Kidney glomerular epithelial cell (primary cell): ENCODE data around the gene GSN.

Source experiments
- DNase-seq: peaks from one replicate; lab custom pipeline; 2025; lab: John Stamatoyannopoulos, UW

The GSN gene

DNA sequence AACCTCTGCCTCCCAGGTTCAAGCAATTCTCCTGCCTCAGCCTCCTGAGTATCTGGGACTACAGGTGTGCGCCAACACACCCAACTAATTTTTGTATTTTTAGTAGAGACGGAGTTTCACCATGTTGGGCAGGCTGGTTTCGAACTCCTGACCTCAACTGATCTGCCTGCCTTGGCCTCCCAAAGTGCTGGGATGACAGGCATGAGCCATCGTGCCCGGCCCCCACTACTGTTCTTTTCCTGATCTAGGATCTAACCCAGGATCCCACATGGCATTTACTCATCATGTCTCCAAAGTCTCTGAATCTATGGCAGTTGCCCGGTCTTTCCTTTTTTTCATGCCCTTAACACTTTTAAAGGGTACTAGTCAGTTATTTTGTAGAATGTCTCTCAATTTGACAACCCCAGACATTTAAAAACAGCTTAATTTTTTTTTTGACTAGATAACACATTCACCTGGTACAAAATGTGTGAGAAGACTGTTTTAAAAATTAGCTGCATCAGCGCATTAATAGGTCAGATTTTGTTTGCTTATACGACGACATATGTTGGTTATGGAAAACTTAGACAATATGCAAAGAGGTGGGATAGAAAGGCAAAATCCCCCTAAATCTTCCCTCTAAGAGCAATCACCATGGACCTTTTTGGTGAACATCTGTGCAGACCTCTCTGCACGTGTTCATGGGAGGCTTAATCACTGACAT is 55.6 kb downstream of the GSN start:
- no peak for DNase-seq

DNA sequence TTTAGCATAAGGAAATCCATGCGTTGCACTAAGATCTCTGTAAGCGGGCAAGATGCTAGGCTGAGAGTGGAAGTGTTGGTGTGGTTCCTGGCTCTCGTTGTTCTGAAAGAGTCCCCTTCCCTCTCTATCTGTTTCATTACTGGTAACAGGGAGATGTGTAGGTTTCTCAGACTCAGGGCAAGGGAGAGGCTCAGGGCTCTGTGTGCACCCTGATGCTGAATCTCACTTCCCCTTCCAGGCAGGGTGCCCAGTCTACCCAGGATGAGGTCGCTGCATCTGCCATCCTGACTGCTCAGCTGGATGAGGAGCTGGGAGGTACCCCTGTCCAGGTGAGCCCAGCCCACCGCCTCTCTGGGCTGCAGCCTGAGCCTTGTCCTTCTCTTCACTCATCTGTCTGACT is 56.4 kb downstream of the GSN start:
- no peak for DNase-seq

DNA sequence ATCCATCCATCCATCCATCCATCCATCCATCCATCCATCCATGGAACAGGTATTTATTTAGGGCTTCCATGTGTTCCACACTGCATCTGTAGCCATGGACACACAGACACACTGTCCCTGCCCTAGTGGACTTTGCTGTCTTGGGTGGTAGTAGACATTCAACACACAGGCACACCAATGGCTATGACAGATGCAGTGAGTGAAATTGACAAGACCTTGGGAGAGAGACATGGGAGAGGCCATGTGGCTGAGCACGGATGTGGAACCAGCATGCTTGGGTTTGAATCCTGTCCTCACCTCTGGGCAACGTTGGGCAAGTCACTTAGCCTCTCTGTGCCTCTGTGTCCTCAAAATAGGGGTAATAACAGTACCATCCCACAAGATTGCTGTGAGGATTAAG is 56.8 kb downstream of the GSN start:
- no peak for DNase-seq

DNA sequence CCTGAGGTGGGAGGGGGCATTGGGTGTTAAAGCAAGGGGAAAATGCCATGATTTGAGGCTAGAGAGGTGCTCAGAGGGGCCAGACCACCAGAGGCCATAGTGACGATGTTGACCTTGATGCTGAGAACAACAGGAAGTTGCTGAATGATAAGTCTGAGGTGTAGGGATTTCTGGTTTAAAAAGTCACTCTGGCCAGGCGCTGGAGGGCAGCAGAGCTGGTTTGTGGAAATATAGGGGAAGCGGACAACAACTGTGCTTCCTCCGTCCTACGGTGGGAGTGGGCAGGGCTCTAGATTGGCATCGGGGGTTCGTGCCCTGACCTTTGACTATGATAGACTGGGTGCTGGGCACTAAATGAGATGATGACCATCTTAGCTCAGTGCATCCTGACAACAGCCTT is 57.4 kb downstream of the GSN start:
- no peak for DNase-seq

DNA sequence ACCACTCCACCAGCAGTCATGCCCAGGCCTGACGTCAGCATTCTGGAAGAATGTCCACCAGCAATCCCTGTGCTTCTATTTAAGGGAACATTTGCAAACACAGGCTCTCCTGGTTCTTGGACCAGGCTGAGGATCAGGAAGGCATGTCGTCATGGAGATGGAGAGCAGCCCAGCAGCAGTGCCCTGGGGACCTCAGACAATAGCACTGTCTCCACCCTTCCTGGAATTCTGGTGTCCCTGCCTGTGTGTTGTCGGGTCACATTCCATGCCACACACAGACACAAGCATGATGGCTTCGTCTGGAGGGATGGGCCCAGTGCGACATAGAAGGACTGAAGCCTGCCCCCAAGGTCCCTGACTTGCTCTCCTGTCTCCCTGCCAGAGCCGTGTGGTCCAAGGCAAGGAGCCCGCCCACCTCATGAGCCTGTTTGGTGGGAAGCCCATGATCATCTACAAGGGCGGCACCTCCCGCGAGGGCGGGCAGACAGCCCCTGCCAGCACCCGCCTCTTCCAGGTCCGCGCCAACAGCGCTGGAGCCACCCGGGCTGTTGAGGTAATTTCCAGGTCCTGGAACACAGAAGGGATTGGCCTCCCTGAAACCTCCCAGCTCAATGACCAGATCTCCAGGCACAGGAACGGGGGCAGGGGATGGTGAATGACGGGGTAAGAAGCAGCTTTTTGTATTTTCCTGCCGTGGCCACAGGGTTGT is 58.3 kb downstream of the GSN start:
- DNase-seq, result no peak

DNA sequence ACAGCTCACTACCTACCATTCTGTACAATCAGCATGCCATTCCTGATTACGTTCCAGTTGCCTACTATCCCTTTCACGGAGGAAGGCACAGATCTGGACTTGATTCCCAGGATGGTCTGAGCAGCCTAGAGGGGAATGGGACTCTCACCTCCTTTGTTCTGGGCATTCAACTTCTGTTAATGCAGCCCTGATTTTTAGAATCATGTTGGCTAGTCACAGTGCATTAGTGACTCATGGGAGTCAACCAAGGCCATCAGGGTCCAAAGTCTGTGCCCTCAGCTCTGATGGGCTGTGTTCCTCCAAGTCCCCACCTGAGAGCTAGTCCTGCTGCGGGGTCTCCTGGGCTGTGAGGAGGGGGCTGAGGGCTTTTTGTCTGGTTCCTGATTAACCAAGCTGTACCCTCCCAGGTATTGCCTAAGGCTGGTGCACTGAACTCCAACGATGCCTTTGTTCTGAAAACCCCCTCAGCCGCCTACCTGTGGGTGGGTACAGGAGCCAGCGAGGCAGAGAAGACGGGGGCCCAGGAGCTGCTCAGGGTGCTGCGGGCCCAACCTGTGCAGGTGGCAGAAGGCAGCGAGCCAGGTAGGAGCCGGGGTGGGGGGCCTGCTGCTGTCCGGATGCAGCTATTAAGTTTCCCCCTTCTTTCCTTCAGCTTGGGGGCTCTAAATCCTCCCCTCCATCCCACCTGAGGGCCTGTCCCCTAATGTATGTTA is 59.1 kb downstream of the GSN start:
- no peak for DNase-seq

DNA sequence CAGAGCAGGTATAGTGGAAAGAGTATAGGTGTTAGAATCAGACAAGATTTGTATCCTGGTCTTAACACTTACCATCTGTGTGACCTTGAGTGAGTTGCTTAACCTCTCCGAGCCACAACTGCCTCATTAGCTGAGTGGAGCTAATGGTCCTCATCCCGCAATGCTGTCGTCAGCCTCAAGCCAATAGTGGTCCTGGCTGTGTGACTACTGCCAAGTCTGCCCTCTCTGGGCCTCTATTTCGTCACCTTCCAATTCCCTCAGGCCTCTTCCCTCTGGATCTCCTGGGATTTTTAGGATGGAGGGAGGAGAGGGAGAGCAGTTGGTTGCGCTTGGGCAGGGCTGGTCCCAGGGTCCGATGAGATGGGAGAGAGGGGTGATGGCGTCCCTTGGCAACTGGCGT is 60.5 kb downstream of the GSN start:
- no peak for DNase-seq

DNA sequence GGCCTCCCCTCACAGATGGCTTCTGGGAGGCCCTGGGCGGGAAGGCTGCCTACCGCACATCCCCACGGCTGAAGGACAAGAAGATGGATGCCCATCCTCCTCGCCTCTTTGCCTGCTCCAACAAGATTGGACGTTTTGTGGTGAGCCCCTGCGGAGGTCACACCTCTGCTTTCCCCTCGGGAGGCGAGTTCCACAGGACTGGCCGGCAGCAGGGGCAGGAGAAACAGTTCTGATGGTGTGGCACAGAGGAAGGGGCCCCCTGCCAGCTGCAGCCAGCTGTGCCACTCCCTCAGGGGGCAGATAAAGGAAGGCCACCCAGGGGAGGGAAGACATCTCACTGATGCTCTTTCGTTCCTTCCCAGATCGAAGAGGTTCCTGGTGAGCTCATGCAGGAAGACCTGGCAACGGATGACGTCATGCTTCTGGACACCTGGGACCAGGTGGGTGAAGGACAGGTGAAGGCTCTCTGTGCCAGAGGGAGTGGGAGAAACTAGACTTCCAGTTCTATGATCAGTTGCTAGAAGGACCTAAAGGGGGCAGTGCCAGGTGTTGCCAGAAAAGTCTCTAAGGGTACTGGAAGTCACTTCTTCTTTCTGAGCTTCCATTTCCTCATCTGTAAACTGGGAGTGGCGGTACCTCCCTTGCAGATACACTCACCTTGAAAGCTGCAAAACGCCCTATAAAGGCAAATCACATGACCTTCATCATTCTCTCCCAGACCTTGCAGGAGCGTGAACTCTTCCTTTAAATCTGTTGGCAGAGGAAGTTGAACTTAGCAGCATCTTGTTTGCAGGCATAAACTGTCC is 61.1 kb downstream of the GSN start:
- no peak for DNase-seq

DNA sequence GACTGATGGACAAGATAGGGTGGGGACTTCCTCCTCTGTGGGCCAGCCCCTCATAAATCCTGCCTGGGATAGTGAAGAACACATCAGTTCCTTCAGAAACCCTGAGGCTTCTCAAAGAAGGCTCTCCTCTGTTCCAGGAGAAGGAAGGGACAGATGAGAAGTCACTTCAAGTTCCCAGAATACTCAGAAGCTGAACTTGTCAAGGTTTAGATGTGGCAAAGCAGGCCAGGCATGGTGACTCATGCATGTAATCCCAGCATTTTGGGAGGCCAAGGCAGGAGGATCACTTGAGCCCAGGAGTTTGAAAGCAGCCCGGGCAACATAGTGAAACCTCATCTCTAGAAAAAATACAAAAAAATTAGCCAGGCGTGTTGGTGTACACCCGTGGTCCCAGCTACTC is 63.6 kb downstream of the GSN start:
- no peak for DNase-seq

DNA sequence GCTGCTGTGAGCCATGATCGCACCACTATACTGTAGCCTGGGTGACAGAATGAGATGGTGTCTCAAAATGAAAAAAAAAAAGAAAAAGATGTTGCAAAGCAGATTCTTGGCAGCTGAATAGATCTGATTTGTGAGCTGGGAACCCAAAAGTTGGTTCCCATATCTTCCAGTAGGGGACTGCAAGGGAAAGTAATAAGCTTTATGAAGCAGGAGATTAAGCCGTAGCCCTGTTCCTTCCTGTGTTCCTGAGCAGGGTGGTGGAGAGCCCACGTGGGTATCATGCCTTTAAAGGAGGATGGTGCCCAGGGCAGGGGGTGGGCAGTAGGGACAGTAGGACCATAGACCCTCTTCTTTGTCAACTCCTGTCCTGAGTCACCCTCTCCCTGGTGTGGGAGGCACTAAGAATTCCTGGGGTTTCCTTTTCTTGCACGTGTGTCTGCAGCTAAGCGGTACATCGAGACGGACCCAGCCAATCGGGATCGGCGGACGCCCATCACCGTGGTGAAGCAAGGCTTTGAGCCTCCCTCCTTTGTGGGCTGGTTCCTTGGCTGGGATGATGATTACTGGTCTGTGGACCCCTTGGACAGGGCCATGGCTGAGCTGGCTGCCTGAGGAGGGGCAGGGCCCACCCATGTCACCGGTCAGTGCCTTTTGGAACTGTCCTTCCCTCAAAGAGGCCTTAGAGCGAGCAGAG is 64.2 kb downstream of the GSN start:
- no peak for DNase-seq

DNA sequence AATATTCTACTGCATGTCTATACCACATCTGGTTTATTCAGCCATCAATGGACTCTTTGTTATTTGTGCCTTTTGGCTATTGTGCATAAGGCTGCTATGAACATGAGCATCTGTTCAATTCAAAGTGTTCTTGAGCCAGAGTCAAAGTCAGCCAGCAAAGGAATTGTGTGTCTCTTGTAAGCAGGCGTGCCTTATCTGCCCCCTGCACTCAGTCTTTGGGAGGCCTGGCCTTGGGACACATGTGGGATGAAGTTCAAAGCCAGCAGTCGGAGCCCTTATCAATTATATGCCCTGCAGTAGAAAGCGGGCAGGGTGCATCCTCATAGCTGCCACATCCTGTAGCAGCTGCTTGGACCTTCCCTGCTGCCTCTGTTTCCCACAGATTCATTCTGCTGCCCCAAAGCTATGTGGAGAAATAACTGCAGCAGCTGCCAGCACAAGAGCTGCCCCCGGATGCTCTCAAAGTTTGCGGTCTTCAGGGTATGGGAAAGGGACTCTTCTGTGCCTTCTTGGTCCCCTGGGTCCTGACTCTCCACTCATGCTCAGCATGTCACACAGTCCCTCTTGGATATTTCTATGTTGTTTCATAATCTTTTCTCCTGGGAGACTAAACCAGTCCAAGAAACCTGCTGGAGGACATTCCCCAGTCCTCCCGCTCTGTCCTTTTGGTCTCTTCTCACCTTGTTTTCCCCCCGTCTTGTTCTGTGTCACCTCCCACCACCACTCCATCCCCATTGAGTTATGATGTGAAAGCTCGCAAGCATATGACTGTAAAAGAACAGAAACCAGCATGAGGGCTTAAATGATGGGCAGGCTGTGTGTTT is 66.2 kb downstream of the GSN start:
- no peak for DNase-seq

DNA sequence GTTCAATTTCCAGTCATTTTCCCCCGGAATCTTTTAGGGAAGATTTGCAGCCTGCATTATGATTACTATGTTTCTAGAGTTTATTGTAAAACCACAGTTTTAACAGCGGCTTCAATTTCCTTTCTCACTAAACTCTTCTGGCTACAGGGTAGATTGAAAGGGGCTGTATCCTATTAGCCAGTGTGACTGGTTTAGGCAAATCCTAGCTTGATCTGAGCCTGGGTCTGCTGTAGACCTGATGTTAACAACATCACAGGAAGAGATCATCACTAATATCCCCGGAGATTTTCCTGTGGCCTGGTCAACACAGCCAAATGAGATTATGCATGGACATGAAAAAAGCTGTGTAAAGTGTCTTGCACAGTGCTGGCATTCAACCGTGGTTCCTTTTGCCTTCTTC is 68.7 kb downstream of the GSN start:
- DNase-seq, result no peak

DNA sequence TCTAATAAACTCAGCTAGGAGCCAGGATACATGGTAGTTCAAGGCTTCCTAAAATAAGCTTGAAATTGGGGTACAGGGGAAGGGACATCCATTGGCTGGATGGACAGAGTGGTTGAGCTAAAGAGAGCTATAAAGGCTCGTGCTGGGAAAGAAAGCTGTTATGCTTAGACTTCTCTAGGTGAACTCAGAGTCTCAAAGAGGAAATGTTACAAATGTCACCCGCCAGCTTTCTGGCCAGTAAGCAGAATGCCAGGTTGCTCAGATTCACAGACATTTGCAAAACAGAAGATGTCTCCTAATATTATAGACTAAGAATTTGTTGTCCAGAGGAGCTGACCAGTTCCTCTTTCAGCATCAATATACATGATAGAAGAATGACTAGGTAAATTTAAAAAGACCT is 71.5 kb downstream of the GSN start:
- DNase-seq, result no peak

DNA sequence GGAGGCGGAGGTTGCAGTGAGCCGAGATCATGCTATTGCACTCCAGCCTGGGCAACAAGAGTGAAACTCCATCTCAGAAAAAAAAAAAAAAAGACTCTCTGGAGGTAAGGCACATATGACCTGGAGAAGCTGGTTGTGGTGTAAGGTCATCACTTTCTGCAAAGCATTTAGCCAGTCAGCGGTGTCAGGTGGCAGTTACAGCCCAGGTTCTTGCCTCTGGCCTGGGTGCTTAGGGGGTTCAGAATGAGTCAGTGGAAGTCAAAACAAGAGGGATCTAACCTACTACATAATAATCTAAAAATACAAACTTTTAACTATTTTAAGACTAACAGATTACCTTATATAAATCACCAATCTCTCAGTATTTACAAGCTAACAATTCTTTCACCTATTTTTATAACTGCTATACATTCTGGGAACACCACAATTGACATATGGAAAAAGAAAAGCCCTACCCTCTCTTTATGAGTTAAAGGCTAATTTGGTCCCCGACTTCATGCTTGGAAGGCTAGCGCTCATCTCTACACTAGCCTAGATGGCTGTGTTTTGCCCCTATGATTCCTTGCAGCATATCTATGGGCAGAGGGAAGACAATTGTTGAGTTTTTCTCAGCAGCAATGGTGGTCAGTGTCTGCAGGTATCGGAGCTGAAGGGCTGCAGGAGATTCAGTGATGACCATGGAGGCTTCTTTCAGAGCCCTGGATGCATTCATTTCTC is 72.9 kb downstream of the GSN start:
- no peak for DNase-seq

DNA sequence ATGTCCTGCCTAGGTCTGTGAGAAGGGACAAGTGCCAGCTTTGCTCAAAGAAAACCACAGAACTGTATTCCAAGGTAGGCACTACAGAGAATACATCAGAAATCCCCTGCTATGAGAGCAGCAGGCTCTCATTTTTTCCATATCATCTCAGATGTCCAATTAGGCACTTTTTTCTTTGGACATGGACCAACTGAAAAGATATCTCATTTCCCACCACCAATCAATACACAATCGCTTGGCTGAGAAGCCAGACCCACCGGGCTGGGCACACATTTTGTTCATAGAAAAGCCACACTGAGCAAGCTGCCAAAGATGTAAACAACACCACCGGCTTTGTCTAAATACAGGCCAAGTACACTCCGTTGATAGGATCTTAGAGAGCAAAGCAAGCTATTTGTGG is 76.2 kb downstream of the GSN start:
- no peak for DNase-seq

DNA sequence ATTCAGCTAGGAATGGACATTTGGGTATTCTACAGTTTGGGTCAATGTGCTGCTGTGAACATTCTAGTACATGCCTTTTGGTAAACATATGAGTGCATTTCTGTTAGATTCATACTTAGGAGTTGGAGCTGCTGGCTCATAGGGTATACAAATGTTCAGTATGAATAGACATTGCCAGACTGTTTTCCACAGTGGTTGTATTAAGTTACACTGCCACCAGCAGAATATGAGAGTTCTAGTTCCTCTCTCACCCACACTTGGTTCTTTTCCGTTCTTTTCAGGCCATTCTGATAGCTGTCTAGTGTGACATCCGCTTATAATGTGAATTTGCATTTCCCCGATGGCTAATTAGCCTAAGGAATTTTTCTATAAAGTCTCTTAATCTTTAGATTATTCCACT is 77.1 kb downstream of the GSN start:
- DNase-seq, result no peak

DNA sequence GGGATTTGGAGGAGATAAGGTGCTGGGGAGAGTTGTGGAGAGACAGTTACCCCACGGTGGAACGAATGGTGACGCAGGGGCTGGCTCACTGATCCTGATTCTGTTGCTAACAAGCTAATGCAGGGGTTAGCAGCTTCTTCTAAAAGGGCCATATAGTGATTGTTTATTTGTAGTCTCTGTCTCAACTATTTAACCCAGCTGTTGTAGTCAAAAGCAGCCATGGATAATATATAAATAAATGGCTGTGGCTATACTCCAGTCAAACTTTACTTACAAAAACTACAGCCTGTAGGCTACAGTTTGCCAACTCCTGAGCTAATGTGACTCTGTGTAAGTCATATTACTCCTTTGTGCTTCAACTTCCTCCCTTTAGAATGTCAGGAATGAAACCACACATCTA is 80.3 kb downstream of the GSN start:
- DNase-seq, result no peak

DNA sequence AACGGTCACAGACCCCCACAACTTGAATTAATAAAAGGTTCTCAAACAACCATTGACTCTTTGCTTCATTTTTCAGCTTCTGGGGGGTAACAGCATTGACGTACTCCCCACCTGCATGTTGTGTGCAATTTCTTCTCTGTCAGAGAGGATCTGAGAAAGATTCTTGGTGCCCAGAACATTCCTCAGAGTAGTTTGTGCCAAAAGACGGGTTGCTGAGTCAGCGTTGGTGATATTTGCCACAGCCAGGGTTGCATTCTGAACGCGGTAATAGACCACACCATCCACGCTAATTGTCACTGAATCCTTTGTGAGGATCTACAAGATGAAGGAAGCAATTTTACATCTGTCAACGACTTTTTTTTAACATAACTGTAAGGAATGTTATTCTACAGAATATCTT is 81.0 kb downstream of the GSN start:
- no peak for DNase-seq

DNA sequence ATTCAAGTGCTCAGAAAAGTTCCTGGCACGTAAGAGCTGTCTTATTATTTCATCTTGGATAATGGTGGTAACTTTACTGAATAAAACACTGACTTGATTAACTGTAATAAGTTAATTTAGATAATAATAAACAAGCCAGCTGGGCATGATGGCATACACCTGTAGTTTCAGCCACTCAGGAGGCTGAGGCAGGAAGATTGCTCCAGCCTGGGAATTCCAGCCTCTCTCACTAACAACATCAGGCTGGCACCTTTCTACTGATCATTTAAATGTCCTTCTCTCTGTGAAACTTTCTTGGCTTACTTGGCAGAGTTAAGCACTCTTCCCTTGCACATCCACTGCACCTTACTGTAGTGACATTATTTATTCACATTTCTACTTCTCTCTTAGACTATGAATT is 82.1 kb downstream of the GSN start:
- DNase-seq, result no peak

DNA sequence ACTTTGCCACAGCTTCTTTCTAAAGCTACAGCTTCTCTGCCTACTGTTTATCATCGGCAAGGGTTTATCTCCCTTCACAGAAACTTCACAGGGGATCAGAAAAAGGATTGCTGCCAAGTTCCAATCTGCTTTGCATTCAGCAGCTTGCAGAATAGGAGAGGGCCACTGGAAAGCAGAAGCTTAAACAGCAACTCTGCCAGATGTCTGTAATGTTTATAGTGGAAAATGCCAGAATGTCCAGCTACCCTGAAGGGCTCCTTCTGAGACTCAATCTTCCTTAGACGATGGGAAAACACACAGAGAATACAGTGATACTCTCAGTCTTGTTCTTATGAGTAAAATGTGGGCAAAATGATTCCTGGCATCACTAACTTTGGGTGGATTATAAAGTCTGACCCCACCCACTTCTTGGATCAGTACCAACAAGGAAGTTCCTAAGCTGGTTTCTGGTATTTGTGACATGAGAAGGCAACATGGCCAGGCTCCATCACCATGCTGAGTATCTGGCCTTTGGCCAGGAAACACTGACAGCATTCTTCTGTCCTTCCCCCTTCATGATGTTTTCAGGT is 83.1 kb downstream of the GSN start:
- DNase-seq, result peak; percentile 22
